DOHH2 (cell line): Measurements from ENCODE around the gene SLC25A10.

ENCODE experiments used
- H3F3A ChIP-seq: fragments of 200-600 bp; sonication (generic), shearing (Covaris generic); 2 replicates; pipeline ENCODE4 v1.6.0; 2016; ENCODE audit warnings: antibody characterized with exemption, mild to moderate bottlenecking; ENCODE audit not compliant: control insufficient read depth, insufficient read depth
- H3K27ac ChIP-seq: fragments of 200-600 bp; sonication (generic); 2 replicates; pipeline ENCODE4 v1.5.1; 2014; ENCODE audit warnings: low read depth, mild to moderate bottlenecking, low read length, moderate library complexity
- H3K27me3 ChIP-seq: fragments of 200-600 bp; sonication (generic); 2 replicates; pipeline ENCODE4 v1.6.1; 2014; ENCODE audit warnings: mild to moderate bottlenecking, low read length, mixed read lengths; ENCODE audit not compliant: control insufficient read depth
- H3K36me3 ChIP-seq: fragments of 200-600 bp; sonication (generic); 2 replicates; pipeline ENCODE4 v1.6.1; 2014; ENCODE audit warnings: mild to moderate bottlenecking, low read length, moderate library complexity, mixed read lengths; ENCODE audit not compliant: control insufficient read depth
- H3K4me1 ChIP-seq: fragments of 200-600 bp; sonication (generic); 2 replicates; pipeline ENCODE4 v1.6.1; 2014; ENCODE audit warnings: mild to moderate bottlenecking, low read length, mixed read lengths; ENCODE audit not compliant: control insufficient read depth
- H3K4me2 ChIP-seq: fragments of 200-600 bp; sonication (generic); 2 replicates; pipeline ENCODE4 v1.6.0; 2014; ENCODE audit warnings: mild to moderate bottlenecking, low read length, moderate library complexity
- H3K4me3 ChIP-seq: fragments of 200-600 bp; sonication (generic); 2 replicates; pipeline ENCODE4 v1.5.1; 2014; ENCODE audit warnings: mild to moderate bottlenecking, low read length, mixed read lengths
- H3K79me2 ChIP-seq: fragments of 200-600 bp; sonication (generic); 2 replicates; pipeline ENCODE4 v1.6.1; 2014; ENCODE audit warnings: mild to moderate bottlenecking, low read length, mixed read lengths; ENCODE audit not compliant: control insufficient read depth
- H3K9me2 ChIP-seq: fragments of 200-600 bp; sonication (generic); replicated peaks from 2 replicates; pipeline ENCODE4 v1.6.1; 2014; ENCODE audit warnings: mild to moderate bottlenecking, low read length, mixed read lengths; ENCODE audit not compliant: control insufficient read depth
- H3K9me3 ChIP-seq: fragments of 200-600 bp; sonication (generic); 2 replicates; pipeline ENCODE4 v1.6.1; 2014; ENCODE audit warnings: antibody characterized with exemption, low read length, mixed read lengths; ENCODE audit not compliant: control insufficient read depth, insufficient read depth
- H4K20me1 ChIP-seq: fragments of 200-600 bp; sonication (generic); 2 replicates; pipeline ENCODE4 v1.6.0; 2014; ENCODE audit warnings: low read depth, mild to moderate bottlenecking, antibody characterized with exemption, low read length, moderate library complexity; ENCODE audit not compliant: control insufficient read depth, insufficient read depth
- EZH2phosphoT487 ChIP-seq: fragments of 200-600 bp; sonication (generic); IDR thresholded peaks from 2 replicates; pipeline ENCODE4 v1.6.1; 2017; ENCODE audit warnings: borderline replicate concordance, mild to moderate bottlenecking, antibody characterized with exemption, low read length, moderate library complexity, mixed read lengths
- TF ChIP-seq, protein P1 (sequence below): fragments of 200-600 bp; sonication (generic); IDR thresholded peaks from one replicate; pipeline ENCODE4 v1.5.1; 2014; ENCODE audit warnings: antibody characterized with exemption, mild to moderate bottlenecking, low read depth, low read length; ENCODE audit not compliant: poor library complexity, severe bottlenecking

Gene SLC25A10

GRCh38 chr17:81713004-81713555 lies 996 bp downstream of the SLC25A10 start:
- Histone ChIP-seq H3K36me3 (peaks cover 42% of the 10 kb centered on the region), H3F3A (peaks cover 21% of the 10 kb centered on the region), H3K9me2 (no peaks in the 10 kb centered on the region), H3K79me2 (peaks cover 35% of the 10 kb centered on the region), H3K4me1 (peaks cover 34% of the 10 kb centered on the region), H3K9me3 (no peaks in the 10 kb centered on the region), H3K4me3 (peak overlapping the region; percentile 83), H3K27me3 (no peaks in the 10 kb centered on the region), H4K20me1 (no peaks in the 10 kb centered on the region), H3K27ac (no peak overlapping the region; the same call in 1 of the 2 replicates), H3K4me2 (peak overlapping the region; percentile 68)
- TF ChIP-seq, protein P1, sequence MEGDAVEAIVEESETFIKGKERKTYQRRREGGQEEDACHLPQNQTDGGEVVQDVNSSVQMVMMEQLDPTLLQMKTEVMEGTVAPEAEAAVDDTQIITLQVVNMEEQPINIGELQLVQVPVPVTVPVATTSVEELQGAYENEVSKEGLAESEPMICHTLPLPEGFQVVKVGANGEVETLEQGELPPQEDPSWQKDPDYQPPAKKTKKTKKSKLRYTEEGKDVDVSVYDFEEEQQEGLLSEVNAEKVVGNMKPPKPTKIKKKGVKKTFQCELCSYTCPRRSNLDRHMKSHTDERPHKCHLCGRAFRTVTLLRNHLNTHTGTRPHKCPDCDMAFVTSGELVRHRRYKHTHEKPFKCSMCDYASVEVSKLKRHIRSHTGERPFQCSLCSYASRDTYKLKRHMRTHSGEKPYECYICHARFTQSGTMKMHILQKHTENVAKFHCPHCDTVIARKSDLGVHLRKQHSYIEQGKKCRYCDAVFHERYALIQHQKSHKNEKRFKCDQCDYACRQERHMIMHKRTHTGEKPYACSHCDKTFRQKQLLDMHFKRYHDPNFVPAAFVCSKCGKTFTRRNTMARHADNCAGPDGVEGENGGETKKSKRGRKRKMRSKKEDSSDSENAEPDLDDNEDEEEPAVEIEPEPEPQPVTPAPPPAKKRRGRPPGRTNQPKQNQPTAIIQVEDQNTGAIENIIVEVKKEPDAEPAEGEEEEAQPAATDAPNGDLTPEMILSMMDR = no peak
- TF ChIP-seq EZH2phosphoT487 = no peak

DNA sequence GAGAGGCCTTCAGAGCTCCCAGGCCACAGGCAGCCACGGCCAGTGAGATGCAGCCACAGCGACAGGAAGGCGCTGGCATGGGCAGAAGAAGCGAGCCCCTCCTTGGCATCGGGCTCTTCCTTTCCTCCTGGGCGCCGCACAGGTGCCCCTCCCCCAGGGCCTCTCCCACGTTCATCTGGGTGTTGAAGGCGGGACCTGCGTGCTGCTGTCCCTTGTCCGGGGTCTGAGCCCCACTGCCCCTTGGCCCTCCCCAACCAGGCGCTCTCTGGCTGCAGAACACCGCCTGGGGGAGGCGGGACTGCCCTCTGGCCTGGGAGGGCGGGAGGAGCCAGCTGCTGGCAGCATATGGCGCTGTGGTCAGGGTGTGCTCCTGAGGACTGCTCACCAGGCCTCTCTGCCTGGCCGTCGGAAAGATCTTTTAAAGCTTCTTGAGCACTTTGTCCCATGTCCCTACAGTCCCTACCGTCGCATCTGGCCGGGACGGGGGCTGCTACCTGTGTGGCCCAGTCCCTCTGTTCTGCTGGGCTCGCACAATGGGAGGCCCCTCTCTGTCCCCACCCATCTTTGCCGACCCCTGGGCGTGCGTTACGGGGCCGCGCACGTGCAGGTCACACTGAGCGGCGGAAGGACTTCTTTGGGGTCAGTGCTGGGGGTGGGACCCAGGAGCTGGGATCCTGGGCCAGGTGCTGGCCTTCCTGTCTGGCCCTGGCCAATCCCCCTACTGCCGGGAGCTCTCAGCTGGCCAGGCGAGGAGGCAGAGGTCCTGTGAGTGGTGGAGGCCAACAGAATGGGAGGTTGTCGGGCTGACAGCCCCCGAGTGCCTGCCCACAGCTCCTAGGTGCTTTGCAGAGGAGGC lies 1.7 kb downstream of the SLC25A10 start:
- Histone ChIP-seq H3K4me3 (peak overlapping the region; percentile 83), H3K79me2 (peaks cover 35% of the 10 kb centered on the region), H3K27me3 (no peaks in the 10 kb centered on the region), H3K36me3 (peaks cover 36% of the 10 kb centered on the region), H4K20me1 (no peaks in the 10 kb centered on the region), H3K27ac (no peak overlapping the region), H3K4me1 (peaks cover 34% of the 10 kb centered on the region), H3K9me2 (no peaks in the 10 kb centered on the region), H3K4me2 (peak overlapping the region; percentile 68), H3K9me3 (no peaks in the 10 kb centered on the region), H3F3A (peaks cover 17% of the 10 kb centered on the region)
- TF ChIP-seq EZH2phosphoT487 = no peak
- TF ChIP-seq, protein P1 = no peak

- no peak for TF ChIP-seq EZH2phosphoT487
- TF ChIP-seq, protein P1 = no peak
- Histone ChIP-seq H3K27ac (no peak overlapping the region), H3F3A (peaks cover 10% of the 10 kb centered on the region), H3K79me2 (peaks cover 35% of the 10 kb centered on the region), H3K4me2 (peak overlapping the region; percentile 68; the same call in 1 of the 2 replicates), H3K4me3 (no peak overlapping the region), H4K20me1 (no peaks in the 10 kb centered on the region), H3K9me2 (no peaks in the 10 kb centered on the region), H3K36me3 (peaks cover 34% of the 10 kb centered on the region), H3K4me1 (peaks cover 34% of the 10 kb centered on the region), H3K27me3 (no peaks in the 10 kb centered on the region), H3K9me3 (no peaks in the 10 kb centered on the region)
These were observed 2.5 kb downstream of the SLC25A10 start for GRCh38 chr17:81714412-81715106.
